SK-N-SH treated with all-trans-retinoic acid at 6 μM for 48 hours (cell line): ENCODE data around the gene BPIFA3.

ENCODE experiments used
- CREB5 ChIP-seq: fragments of 250-450 bp; sonication (Bioruptor Pico); IDR thresholded peaks from 2 replicates; pipeline ENCODE4 v1.5.1; 2020; ENCODE audit warnings: low read depth, mild to moderate bottlenecking, moderate library complexity
- OSR1 ChIP-seq: fragments of 250-450 bp; sonication (Bioruptor Pico); IDR thresholded peaks from 2 replicates; pipeline ENCODE4 v1.8.0; 2022; ENCODE audit warnings: moderate library complexity, mild to moderate bottlenecking, inconsistent platforms
- PATZ1 ChIP-seq: fragments of 250-450 bp; sonication (Bioruptor Pico); IDR thresholded peaks from 2 replicates; pipeline ENCODE4 v1.8.0; 2020; ENCODE audit warnings: mild to moderate bottlenecking, moderate library complexity, borderline replicate concordance
- POU6F1 ChIP-seq: fragments of 250-450 bp; sonication (Bioruptor Pico); IDR thresholded peaks from 2 replicates; pipeline ENCODE4 v1.8.0; 2021; ENCODE audit warnings: low read depth, mild to moderate bottlenecking, moderate library complexity, borderline replicate concordance
- RARB ChIP-seq: fragments of 250-450 bp; sonication (Bioruptor Pico); IDR thresholded peaks from 2 replicates; pipeline ENCODE4 v1.8.0; 2021; ENCODE audit warnings: mild to moderate bottlenecking, moderate library complexity
- TSHZ2 ChIP-seq: fragments of 250-450 bp; sonication (Bioruptor Pico); IDR thresholded peaks from 2 replicates; pipeline ENCODE4 v1.5.0; 2020; ENCODE audit warnings: mild to moderate bottlenecking, moderate library complexity
- ZFP3 ChIP-seq: fragments of 250-450 bp; sonication (Bioruptor Pico); IDR thresholded peaks from 2 replicates; pipeline ENCODE4 v1.5.0; 2020; ENCODE audit warnings: mild to moderate bottlenecking, moderate library complexity
- ZNF8 ChIP-seq: fragments of 450-650 bp; formaldehyde crosslinking; IDR thresholded peaks from 2 replicates; pipeline ENCODE4 v1.5.0; 2020; ENCODE audit warnings: mild to moderate bottlenecking, moderate library complexity

GRCh38 chr20:33203444-33203843 is 13.7 kb upstream of the BPIFA3 start:
- no peak for TF ChIP-seq ZNF8 (CRISPR knock-in tag)
- TF ChIP-seq ZFP3 (CRISPR knock-in tag) = no peak
- no peak for TF ChIP-seq RARB (CRISPR knock-in tag)
- TF ChIP-seq OSR1 (CRISPR knock-in tag) = no peak
- no peak for TF ChIP-seq CREB5
- TF ChIP-seq POU6F1 (CRISPR knock-in tag) = no peak
- TF ChIP-seq TSHZ2 (CRISPR knock-in tag) = no peak
- TF ChIP-seq PATZ1 (CRISPR knock-in tag) = no peak
